Superior temporal gyrus (tissue), 1 donor: ENCODE measurements around the gene GPR137B.
"Not testable (repeated sequence)": the region's sequence is repeated elsewhere in the genome, so short reads cannot be mapped to it uniquely, and the experiment has no call there.

ENCODE experiments used
- DNase-seq: peaks from one replicate; pipeline ENCODE4 v3.0.0-alpha.2; 2016; ENCODE audit errors: extremely low spot score

GPR137B gene

DNA sequence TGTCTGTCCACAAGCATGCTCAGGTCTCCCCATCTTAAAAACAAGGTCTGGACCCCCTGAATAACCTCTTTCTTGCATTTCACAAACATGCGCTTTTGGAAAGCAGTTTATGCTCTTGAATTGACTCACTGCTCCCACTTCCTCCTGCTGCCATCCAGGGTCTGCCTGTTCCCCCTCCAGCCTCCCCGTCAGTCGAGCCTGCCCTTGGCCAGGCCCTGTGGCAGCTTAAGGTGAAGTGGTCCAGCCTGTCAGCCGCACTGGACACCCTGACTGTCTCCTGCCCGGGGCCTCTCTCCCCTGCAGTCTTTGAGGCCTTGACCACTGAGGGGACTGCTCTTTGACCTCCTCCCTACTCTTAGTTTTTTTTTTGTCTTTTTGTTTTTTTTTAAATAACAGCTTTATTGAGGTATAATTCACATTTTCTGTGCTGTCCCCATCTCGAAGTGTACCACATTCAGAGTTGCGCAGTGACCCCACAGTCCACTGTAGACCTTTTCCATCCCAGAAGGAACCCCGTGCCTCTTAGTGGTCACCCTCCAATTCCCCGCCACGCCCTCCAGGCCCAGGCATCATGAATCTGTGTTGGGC, 18.3 kb downstream of the GPR137B start:
- DNase-seq = no peak

DNA sequence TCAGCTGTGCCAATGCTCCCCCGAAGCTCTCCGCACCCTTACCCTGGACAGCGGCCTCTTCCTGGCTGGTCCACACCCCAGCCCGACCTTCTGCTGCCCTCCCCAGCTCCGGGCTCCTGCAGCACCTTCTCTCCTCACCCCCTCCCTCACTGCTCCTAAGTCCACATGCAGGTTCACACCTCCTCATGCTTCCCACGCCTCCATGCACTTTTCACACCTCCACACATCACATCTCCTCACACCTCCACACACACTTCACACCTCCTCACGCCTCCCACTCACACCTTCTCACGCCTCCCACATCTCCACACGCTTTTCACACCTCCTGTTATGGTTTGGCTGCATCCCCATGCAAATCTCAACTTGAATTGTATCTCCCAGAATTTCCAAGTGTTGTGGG, 18.9 kb downstream of the GPR137B start:
- no peak for DNase-seq

DNA sequence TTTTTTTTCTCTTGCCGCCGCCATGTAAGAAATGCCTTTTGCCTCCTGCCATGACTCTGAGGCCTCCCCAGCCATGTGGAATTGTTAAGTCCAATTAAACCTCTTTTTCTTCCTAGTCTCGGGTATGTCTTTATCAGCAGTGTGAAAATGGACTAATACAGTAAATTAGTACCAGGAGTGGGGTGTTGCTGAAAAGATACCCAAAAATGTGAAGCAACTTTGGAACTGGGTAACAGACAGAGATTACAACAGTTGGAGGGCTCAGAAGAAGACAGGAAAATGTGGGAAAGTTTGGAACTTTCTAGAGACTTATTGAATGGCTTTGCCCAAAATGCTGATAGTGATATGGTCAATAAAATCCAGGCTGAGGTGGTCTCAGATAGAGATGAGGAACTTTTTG, 19.4 kb downstream of the GPR137B start:
- DNase-seq = not testable (repeated sequence)

DNA sequence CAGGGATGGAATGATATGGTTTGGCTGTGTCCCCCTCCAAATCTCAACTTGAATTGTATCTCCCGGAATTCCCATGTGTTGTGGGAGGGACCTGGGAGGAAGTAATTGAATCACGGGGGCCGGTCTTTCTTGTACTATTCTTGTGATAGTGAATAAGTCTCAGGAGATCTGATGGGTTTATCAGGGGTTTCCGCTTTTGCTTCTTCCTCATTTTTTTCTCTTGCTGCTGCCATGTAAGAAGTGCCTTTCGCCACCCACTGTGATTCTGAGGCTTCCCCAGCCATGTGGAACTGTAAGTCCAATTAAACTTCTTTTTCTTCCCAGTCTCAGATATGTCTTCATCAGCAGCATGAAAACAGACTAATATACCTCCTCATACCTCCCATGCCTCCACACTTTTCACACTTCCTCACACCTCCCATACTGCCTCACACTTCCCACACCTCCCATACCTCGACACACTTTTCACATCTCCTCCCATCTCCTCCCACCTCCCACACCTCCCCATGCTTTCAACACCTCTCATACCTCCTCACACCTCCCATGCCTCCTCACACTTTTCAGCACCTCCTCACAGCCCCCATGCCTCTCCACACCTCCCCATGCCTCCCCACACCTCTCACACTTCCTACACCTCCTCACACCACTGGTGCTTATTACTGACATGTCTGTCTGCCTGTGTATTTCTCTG, 21.3 kb downstream of the GPR137B start:
- no peak for DNase-seq

DNA sequence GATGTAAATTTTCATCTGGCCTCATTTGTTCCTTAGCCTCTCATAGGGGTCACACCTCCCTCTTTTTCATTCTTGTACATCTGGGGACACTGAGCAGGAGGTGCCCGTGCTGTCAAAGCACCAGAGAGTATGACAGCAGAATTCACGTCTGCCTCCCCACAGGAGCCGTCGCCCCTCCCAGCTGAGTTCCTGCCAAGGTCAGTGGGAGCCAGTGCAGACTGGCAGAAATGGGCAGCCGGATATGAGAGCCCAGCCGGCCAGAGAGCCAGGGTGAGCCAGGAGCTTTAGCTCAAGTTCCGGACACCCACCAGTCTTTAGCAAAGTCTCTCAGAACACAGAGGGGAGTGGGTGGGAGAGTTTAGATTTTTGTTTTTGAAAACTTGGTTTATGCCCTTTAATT, 21.9 kb downstream of the GPR137B start:
- no peak for DNase-seq

DNA sequence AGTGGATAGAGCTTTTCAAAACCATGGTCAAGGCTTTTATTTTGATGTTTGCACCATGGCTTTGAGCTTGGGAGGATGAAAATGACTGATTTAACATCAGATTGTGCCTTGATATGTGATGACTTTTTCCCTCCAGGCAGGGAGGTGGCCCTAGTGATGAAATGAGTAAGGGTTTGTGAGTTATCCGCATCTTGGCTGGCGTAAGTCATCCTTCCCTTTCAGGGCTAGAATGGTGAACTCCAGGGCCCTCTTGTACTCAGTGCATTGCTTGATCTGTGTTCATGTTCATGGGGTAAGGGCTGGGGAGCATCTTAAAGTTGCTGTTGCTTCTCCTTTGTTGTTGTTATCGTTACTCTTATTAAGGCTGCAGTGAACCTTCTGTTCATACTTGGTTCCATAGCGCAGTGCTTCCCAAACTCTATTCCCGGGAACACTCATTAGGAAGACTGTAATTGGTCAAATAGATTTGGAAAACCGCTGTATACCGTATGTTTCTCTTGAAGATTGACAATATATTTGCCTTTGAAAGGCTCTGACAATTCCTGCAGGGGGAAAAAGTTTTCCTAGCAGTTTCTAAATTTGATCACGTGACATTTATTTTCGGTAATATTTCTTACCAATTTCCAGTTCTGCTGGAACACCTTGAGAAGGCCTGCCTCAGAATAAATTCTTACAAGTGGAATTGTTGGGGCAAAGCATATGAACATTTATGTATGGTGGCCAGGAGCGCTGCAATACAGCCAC, 23.1 kb downstream of the GPR137B start:
- DNase-seq = no peak

DNA sequence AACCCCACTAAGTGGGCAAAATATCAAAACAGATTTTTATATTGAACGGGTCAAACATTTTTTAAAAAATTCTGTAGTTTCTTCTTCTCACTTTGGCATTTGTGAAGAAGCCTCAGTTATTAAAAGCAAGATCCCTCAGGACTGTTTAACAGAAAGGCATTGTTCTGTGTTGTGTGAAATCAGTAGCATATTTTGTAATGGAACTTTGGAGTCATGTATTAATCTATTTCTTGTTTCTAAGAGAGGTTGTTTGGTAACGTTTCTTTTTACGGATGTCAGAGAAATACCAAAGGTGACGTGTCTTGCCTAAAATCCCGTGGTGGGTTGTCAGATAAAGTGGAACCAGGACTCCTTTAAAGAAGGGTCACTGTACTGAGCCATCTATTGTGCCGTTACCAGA, 23.7 kb downstream of the GPR137B start:
- DNase-seq = no peak

DNA sequence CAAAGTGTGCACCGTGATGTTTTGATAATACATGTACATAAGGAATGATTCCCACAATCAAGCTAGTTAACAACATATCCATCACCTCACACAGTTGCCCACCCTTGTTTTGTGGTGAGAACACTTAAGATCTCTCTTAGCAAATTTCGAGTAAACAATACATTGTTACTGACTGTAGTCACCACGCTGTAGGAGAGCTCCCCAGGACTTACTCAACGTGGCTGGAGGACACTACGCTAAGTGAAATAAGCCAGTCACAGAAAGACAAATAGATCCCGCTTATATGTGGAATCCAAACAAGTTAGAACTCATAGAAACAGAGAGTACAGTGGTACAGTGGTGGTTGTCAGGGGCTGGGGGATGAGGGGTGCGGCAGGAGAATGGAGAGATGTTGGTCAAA, 24.8 kb downstream of the GPR137B start:
- DNase-seq = no peak

DNA sequence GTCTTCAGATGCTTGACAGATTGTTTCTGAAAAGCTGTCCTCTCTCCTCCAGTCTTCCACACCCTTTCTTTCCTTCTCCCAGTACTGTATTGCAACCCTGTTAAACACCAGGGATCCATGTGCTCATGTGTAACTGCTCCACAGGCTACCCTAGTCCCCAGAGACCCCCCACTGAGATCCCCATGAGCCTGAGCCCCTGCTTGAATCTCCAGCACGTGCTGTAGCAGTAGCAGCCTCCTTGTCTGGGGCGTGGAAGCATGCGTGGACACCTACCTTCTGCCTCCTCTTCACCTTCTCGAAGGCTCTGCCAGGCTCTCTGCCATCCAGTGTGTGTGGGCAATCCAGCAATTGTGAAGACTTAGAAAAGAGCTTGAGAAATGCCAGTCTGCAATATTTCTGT, 25.2 kb downstream of the GPR137B start:
- no peak for DNase-seq

DNA sequence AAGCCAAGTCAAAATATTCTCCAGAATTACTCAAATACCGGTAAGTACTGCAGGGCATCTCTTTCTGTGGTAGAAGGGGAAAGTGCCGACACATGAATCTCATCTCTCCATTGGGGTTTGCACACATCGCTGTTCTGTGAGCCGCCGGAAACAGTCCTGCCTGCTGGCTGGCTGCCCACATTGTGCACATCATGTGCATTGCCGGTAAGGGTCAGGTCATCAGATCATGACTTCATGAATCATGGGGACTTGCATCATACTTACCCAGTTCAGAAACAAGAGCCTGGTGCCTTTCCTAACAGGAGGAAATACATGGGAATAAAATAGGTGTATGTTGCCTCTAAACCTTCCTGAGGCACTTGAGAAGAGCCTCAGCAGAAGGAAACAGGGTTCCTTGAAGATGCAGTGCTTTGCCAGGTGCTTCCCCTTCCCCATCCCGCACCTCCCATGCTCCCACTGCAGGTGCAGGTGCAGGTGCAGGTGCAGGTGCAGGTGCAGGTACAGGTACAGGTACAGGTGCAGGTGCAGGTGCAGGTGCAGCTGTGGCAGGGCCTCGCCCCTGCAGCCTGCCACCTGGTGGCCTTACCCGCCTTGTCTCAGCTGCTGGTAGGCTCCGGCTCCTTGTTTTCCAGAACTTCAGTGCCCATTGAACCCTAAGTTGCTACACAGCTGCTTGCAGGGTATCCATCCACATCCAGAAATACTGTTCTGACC, 26.5 kb downstream of the GPR137B start:
- DNase-seq = no peak

DNA sequence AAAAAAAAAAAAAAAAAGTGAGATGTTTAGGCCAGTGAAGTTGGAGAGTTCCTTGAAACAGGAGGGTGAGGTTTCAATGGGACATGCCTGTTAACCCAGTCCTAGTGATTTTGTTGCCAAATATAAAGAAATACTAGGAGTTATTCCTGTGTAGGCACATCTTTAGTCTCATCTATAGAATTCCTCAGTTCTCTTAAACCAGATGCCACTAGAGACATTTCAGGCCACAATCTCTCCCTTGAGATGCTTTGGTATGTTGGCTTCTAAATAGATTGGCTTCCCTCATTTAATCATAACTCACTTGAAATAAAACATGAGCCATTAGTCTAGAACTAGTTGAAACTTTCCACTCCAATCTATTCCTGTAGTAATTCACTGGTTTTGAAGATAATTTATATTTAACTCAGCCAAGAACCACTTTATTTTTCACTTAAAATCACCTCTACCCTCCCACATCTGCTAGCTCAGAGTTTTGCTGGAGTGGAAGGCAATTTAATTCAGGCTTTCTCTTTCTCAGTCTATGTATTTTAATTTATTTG, 29.8 kb downstream of the GPR137B start:
- DNase-seq = no peak

DNA sequence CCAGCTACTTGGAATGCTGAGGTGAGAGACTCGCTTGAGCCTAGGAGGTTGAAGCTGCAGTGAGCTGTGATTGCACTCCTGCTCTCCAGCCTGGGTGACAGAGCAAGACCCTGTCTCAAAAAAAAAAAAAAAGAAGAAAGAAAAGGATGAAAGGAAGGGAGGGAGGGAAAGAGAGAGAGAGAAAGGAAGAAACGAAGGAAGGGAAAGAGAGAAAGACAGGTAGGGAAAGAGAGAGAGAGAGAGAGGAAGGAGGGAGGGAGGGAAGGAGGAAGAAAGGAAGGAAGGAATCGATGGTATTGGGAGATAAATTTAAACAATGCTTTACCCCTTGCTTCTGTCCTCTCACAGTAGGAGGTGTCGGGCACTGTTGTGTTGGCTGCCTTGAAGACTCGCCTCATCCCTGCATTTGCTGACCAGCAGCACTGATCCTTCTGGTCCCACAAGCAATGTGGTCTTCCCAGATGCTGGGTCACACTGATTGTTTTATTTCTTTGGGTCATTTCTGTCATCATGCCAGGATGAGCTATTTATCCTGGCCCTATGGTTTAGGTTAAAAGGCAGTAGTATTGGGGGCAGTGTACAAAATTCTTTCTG, 30.9 kb downstream of the GPR137B start:
- no peak for DNase-seq

DNA sequence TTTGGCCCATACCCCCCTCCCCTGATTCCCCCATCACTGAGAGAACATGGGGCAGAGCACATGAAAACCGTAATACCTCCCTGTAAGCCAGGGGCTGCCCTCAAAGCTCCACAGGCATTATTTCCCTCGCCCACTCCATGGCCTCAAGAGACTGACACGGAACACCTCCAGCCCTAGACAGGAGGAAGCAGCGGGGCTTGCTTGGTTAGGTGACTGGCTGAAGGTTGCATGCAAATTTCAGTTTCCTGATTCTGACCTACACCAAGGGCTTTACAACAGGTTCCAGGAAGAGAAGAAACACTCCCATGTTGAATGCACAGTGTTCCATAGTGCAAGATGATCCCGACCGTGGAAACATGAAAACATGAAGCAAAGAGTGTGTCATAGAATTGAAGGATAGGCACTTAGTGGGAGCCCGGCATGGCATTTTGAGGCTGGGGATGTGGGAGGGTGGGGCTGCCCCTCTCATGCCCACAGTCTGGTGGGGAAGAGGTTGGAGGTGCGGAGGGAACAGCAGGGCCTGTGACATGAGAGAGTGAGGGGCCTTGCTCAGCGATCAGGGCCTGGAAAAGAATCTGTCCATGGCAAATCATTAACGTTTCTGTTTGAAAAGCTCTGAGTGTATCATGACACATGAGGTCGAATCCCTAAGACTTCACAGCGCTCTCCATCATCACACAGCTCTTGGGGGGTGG, 33.5 kb downstream of the GPR137B start:
- DNase-seq = no peak

DNA sequence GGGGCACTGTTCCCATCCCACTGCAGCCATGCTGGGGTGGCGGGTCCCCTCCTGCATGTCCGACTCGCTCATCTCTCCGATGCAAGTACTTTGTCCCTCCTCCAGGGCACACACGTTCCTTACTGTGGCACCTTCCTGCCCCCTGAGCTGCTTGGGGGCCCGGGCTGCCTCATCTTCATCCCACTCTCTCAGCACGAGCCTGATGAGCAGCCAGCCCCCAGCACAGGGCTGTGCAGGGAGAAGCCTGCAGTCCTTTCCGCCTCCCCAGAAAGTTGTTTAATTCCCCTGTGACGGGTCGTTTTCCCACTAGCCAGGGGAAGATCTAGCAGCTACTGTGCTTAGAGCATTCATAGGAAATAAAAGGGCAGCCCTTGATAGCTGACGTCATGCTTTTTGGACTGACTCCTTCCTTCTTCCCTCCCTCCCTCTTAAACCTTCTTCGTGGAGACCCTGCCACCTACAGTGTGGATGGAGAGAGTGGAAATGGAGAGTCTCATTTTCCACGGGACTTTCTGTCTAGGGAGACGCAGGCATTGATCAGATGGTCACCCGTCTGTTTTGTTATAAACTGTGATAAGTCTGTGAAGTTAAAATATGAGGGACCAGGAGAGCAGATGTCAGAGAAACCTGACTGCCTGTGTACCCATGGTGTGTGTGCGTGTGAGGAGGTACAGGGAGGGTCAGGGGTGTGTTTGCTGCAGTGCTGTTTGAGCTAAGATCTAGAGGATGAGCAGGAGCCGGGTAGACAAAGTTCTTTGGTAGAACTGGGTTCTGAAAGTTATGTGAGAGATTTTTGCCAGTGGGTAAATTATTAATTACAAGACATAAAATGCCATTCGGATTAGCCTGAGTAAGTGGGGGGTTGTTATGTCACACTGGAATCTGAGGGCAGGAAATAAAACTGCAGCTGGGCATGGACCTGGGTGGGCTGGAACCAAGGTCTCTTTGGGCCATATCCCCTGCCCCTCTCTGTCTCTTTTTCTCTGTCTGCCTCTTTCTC, 34.3 kb downstream of the GPR137B start:
- no peak for DNase-seq

DNA sequence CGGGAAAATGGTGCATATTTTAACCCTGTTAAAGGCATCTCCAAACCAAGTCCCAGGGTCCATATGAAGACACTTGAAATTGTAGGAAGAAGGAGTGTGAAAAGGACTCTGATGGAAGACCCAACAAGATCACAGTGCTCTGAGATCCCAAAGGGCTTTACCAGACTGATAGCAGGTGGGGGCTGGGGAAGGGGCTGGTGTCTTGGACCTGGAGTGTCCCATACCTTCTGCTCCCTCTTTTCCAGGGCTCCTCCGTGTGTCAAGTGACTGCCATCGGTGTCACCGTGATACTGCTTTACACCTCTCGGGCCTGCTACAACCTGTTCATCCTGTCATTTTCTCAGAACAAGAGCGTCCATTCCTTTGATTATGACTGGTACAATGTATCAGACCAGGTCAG, 37.3 kb downstream of the GPR137B start:
- no peak for DNase-seq

DNA sequence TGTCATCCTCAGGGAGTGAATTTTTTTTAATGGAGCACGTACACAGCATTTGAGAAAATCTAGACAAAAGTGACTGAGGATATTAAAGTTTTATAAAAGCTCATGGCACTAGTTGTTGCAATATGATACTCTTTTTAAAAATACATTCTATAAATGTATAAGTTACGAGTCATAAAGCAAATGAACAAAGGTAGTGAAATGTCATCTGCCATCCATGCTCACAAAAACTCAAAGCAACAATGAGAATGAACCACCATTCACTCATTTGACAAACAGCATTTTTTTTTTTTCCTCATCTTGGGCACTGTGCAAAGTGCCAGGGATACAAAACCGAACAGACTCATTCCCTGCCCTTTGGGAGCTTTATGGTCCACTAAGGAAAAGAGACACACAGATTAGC, 38.7 kb downstream of the GPR137B start:
- DNase-seq = no peak

DNA sequence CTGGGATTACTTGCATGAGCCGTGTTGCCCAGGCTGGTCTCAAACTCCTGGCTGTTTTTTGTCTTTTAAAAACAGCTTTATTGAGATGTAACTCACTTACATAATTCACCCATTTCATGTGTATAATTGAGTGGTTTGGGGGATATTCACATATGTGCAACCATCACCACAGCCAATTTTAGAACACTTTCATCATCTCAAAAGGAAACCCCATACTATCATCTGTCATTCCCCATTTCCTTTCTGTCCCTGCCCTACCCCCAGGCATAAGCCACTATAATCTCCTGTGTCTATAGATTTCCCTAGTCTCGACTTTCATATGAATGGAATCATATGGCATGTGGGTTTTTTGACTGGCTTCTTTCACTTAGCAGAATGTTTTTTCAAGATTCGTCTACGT, 43.3 kb downstream of the GPR137B start:
- no peak for DNase-seq

DNA sequence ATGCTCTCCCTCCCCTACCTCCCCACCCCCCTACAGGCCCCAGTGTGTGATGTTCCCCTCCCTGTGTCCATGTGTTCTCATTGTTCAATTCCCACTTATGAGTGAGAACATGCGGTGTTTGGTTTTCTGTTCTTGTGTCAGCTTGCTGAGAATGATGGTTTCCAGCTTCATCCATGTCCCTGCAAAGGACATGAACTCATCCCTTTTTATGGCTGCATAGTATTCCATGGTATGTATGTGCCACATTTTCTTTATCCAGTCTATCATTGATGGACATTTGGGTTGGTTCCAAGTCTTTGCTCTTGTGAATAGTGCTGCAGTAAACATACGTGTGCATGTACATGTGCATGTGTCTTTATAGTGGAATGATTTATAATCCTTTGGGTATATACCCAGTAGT, 44.1 kb downstream of the GPR137B start:
- not testable (repeated sequence) for DNase-seq

DNA sequence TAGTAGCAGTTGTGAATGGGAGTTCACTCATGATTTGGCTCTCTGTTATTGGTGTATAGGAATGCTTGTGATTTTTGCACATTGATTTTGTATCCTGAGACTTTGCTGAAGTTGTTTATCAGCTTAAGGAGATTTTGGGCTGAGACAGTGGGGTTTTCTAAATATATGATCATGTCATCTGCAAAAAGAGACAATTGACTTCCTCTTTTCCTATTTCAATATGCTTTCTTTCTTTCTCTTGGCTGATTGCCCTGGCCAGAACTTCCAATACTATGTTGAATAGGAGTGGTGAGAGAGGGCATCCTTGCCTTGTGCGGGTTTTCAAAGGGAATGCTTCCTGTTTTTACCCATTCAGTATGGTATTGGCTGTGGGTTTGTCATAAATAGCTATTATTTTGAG, 45.7 kb downstream of the GPR137B start:
- DNase-seq = not testable (repeated sequence)

DNA sequence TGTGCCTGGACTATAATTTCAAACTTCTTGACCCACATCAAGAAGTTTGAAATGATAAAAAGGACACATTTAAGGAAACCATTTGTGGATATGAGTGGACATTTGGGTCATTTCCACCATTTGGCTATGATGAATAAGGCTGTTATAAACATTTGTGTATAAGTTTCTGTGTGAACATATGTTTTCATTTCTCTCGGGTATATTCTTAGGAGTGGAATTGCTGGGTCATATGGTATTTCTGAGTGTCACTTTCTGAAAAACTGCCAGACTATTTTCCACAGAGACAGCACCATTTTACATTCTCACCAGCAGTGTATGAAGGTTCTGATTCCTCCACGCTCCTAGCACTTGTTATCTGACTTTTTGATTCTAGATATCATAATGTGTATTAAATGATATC, 50.8 kb downstream of the GPR137B start:
- no peak for DNase-seq
